Measurements from ENCODE around the gene ZNF384.

The ZNF384 gene

DNA sequence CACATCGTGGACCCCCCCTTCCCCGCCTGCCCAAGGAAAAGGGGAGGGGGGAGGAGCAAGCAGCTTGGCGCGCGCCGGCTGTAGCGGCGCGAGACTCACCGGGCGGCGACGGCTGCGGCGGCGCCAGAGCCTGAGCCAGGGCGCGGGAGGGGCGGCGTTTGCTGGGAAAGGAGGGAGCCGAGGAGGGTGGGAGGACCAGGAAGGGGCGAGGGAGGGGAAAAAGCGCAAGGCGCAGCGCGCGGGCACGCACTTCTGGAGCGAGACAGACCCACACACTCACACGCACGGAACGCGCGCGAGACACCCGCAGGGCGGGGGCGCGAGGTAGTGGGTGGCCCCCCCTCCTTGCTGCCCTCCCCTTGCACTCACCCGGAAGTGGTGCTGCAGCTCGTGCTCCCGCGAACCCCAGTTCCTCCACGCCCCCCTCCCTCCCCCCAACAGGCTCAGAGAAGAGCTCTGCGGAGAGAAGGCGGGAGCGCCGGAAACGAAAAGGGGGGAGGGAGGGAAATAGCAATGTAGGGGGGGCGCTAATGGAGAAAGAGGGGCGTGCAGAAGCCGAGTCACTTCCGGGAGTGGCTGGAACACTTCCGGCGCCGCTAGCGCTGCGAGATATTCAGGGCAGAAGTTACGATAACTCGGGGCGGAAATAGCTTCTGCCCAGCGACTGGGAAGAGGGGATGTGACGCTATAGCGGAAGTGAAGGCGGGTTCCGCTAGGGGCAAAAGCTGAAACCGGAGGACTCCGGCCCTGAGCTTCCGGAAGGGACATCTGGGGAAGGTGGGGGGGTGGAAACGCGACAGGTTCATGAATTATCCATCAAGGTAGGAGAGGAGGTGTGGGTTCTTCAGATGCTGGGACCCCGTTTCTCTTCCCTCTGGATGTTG lies at the start of gene ZNF384:
ZNF384 (minus strand) TSS at position 377 of the 884 bp plus-strand sequence. CDS start 9,855 bp downstream, outside the sequence.
- no peaks in the 10 kb centered on the region for H3K9me3 Mint-ChIP-seq
- peak within 1 kb of the TSS; percentile 97 to 99 (median 99) for H3K27ac Mint-ChIP-seq
- peaks cover 49% of the 10 kb centered on the region for H3K4me1 Mint-ChIP-seq
- TF ChIP-seq, protein P1, sequence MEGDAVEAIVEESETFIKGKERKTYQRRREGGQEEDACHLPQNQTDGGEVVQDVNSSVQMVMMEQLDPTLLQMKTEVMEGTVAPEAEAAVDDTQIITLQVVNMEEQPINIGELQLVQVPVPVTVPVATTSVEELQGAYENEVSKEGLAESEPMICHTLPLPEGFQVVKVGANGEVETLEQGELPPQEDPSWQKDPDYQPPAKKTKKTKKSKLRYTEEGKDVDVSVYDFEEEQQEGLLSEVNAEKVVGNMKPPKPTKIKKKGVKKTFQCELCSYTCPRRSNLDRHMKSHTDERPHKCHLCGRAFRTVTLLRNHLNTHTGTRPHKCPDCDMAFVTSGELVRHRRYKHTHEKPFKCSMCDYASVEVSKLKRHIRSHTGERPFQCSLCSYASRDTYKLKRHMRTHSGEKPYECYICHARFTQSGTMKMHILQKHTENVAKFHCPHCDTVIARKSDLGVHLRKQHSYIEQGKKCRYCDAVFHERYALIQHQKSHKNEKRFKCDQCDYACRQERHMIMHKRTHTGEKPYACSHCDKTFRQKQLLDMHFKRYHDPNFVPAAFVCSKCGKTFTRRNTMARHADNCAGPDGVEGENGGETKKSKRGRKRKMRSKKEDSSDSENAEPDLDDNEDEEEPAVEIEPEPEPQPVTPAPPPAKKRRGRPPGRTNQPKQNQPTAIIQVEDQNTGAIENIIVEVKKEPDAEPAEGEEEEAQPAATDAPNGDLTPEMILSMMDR (IDR thresholded peaks at IDR 0.05; ENCODE audit: unreplicated experiment in 3 of 3), result peak in 1 of 3 experiments; percentile 17
- H3K4me3 Mint-ChIP-seq, result peak within 1 kb of the TSS; percentile 94 to 97 (median 97)
- H3K27me3 Mint-ChIP-seq (ENCODE audit: low read depth), result no peaks in the 10 kb centered on the region
- peaks cover 12% of the 10 kb centered on the region for H3K36me3 Mint-ChIP-seq (ENCODE audit: low read depth)

DNA sequence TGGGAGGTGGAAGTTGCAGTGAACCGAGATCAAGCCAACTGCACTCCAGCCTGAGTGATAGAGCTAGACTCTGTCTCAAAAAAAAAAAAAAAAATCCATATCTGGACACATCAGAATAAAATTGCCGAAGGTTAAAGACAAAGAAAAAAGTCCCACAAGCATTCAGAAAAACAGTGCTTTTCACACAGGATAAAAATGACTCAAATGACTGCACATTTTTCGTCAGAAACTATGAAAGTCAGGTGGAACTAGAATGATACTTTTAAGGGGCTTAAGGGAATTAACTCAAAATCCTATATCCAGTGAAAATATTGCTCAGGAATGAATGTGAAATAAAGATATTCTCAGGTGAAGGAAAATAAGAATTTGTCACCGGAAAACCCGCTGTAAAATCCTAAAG lies 47.6 kb upstream of the ZNF384 start:
- no peaks in the 10 kb centered on the region for H3K9me3 Mint-ChIP-seq
- H3K27ac Mint-ChIP-seq, result no peak overlapping the region
- H3K27me3 Mint-ChIP-seq (ENCODE audit: low read depth), result no peaks in the 10 kb centered on the region
- peaks cover 5% of the 10 kb centered on the region for H3K36me3 Mint-ChIP-seq (ENCODE audit: low read depth)
- H3K4me3 Mint-ChIP-seq, result no peak overlapping the region
- H3K4me1 Mint-ChIP-seq, result peaks cover 5% of the 10 kb centered on the region
- TF ChIP-seq, protein P1 (IDR thresholded peaks at IDR 0.05; ENCODE audit: unreplicated experiment in 3 of 3), result no peak

DNA sequence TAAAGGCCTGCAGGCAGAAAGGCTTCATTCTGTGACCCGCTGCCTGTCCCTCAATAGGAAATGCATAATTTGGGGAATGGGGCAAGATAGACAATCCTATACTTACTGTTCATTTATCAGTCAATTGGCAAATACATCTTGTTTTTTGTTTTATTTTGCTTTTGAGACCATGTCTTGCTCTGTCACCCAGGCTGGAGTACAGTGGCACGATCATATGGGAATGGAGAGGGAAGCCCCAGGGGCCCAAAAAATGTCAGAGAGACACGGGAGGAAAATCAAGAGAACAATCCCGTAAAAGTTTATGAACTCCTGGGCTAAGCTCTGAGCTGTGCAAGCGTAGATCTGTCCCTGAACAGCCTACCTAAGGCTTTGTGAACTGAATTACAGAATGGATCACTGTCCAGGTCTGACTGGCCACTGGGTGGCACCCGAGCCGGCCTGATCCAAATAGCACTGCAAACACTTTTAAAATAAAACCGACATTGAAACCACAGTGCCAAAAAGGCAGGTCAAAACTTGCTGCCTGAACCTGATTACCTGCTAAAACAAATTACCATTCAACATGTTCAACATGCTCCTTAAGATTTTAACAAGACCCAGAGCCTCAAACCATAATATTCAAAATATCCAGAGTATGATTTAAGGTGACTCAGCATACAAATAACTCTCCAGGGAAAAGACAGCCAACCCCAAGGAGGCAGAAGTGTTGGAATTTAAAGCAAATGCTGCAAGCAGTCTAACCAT lies 46.4 kb upstream of the ZNF384 start:
- Mint-ChIP-seq H3K4me1 (peaks cover 5% of the 10 kb centered on the region), H3K36me3 (ENCODE audit: low read depth) (peaks cover 13% of the 10 kb centered on the region), H3K27me3 (ENCODE audit: low read depth) (no peaks in the 10 kb centered on the region), H3K4me3 (no peak overlapping the region), H3K27ac (peak overlapping the region; percentile 7 to 54 (median 42)), H3K9me3 (no peaks in the 10 kb centered on the region)
- TF ChIP-seq, protein P1 (IDR thresholded peaks at IDR 0.05; ENCODE audit: unreplicated experiment in 3 of 3), result peak; percentile 69 to 78 (median 71)

DNA sequence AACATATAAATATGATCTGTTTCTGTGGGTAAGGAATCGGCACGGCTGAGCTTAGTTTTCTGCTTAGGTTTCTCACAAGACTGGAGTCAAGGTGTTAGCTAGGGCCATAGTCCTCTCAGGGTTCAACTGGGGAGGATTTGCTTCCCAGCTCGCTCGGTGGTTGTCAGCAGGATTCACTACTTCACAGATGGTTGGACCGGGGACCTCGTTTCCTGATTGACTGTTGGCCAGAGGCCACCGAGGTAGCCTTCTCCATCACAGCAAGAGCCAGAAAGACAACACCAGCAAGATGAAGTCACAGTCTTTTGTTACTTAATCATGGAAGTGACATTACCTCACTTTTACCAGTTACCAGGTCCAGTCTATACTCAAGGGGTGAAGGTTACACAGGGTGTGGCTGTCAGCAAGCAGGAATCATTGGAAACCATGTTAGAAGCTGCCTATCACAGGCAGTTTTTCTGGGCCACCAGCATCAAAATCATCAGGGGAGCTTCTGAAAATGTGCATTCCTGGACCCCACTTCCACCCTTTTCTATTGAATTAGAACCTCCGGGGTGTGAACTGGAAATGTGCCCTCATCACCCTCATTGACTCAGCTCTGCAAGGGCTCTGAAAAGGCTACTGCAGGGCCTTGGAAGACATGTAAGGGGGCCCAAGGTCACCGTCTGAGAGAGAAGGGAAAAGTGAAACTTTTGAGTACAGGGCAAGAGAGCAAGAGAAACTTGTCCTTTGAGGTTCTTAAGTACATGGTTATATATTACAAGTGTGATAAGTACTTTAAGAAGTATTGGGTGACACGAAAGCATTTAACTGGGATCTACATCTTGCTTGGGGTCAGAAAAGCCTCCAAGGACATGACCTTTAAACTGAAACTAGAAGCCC lies 45.6 kb upstream of the ZNF384 start:
- Mint-ChIP-seq H3K27me3 (ENCODE audit: low read depth) (no peaks in the 10 kb centered on the region), H3K36me3 (ENCODE audit: low read depth) (peaks cover 20% of the 10 kb centered on the region), H3K4me1 (peaks cover 5% of the 10 kb centered on the region), H3K9me3 (no peaks in the 10 kb centered on the region), H3K4me3 (no peak overlapping the region), H3K27ac (no peak overlapping the region)
- TF ChIP-seq, protein P1 (IDR thresholded peaks at IDR 0.05; ENCODE audit: unreplicated experiment in 3 of 3), result no peak

DNA sequence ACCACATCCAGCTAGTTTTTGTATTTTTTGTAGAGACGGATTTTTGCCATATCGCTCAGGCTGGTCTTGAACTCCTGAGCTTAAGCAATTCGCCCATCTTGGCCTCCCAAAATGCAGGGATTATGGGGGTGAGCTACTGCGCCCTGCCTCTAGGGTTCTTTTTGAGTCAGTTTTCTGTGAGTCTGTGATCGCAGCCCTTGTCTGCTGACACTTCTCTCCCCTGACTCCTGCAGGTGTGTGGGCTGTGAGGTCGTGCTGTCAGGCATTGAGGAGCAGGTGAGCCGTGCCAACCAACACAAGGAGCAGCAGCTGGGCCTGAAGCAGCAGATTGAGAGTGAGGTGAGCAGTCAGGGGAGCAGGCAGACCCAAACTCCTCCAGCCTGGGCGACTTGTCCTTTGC lies 41.0 kb upstream of the ZNF384 start:
- TF ChIP-seq, protein P1 (IDR thresholded peaks at IDR 0.05; ENCODE audit: unreplicated experiment in 3 of 3), result no peak
- no peak overlapping the region for H3K4me3 Mint-ChIP-seq
- H3K9me3 Mint-ChIP-seq, result no peaks in the 10 kb centered on the region
- no peaks in the 10 kb centered on the region for H3K27me3 Mint-ChIP-seq (ENCODE audit: low read depth)
- no peaks in the 10 kb centered on the region for H3K4me1 Mint-ChIP-seq
- H3K27ac Mint-ChIP-seq, result no peak overlapping the region
- peaks cover 31% of the 10 kb centered on the region for H3K36me3 Mint-ChIP-seq (ENCODE audit: low read depth)
